ENCODE results near the gene ERMP1.

ERMP1 gene

GRCh38 chr9:5817862-5818261 lies 15.1 kb downstream of the ERMP1 start:
- Histone ChIP-seq H2AFZ (ENCODE audit: low read depth, low read length) (no peak overlapping the region), H3K4me3 (ENCODE audit: low read depth in 1 of 2, low read length in 2 of 2) (no peak overlapping the region), H3K36me3 (ENCODE audit: insufficient read depth, low read length) (no peaks in the 10 kb centered on the region; the same call in 1 of the 2 replicates), H3K27ac (ENCODE audit: low read length) (no peak overlapping the region), H3K4me1 (ENCODE audit: insufficient read depth, low read length) (no peaks in the 10 kb centered on the region), H3K4me2 (ENCODE audit: insufficient read depth, low read length) (no peak overlapping the region), H4K20me1 (ENCODE audit: insufficient read depth, low read length) (no peaks in the 10 kb centered on the region), H3K79me2 (ENCODE audit: insufficient read depth, low read length) (no peaks in the 10 kb centered on the region), H3K9me3 (ENCODE audit: insufficient read depth, low read length, severe bottlenecking) (no peaks in the 10 kb centered on the region), H3K27me3 (ENCODE audit: insufficient read depth, low read length, poor library complexity) (no peaks in the 10 kb centered on the region), H3K9ac (ENCODE audit: low read depth, low read length) (no peak overlapping the region)
- no peak for ATAC-seq (ENCODE audit: insufficient read depth, low read depth)
- TF ChIP-seq EZH2 (IDR thresholded peaks at IDR 0.05; ENCODE audit: borderline replicate concordance, low read depth, low read length, severe bottlenecking) (no peak), CTCF (IDR thresholded peaks at IDR 0.05; ENCODE audit: borderline replicate concordance, extremely low read depth, low read length, poor library complexity, severe bottlenecking) (no peak)
- no peak for DNase-seq

GRCh38 chr9:5815461-5815860 lies 17.5 kb downstream of the ERMP1 start:
- no peak for DNase-seq
- H3K4me3 ChIP-seq (ENCODE audit: low read depth in 1 of 2, low read length in 2 of 2): no peak overlapping the region
- ATAC-seq (ENCODE audit: insufficient read depth, low read depth): no peak
- H3K4me1 ChIP-seq (ENCODE audit: insufficient read depth, low read length): no peaks in the 10 kb centered on the region
- H3K27ac ChIP-seq (ENCODE audit: low read length): no peak overlapping the region
- no peaks in the 10 kb centered on the region for H3K79me2 ChIP-seq (ENCODE audit: insufficient read depth, low read length)
- H3K9me3 ChIP-seq (ENCODE audit: insufficient read depth, low read length, severe bottlenecking): no peaks in the 10 kb centered on the region
- TF ChIP-seq EZH2 (IDR thresholded peaks at IDR 0.05; ENCODE audit: borderline replicate concordance, low read depth, low read length, severe bottlenecking) (no peak), CTCF (IDR thresholded peaks at IDR 0.05; ENCODE audit: borderline replicate concordance, extremely low read depth, low read length, poor library complexity, severe bottlenecking) (no peak)
- H3K36me3 ChIP-seq (ENCODE audit: insufficient read depth, low read length): no peaks in the 10 kb centered on the region; the same call in none of the 2 replicates
- no peaks in the 10 kb centered on the region for H3K27me3 ChIP-seq (ENCODE audit: insufficient read depth, low read length, poor library complexity)
- no peaks in the 10 kb centered on the region for H4K20me1 ChIP-seq (ENCODE audit: insufficient read depth, low read length)
- H3K9ac ChIP-seq (ENCODE audit: low read depth, low read length): no peak overlapping the region
- no peak overlapping the region for H2AFZ ChIP-seq (ENCODE audit: low read depth, low read length)
- H3K4me2 ChIP-seq (ENCODE audit: insufficient read depth, low read length): no peak overlapping the region

- no peak overlapping the region for H3K27ac ChIP-seq (ENCODE audit: low read length)
- ATAC-seq (ENCODE audit: insufficient read depth, low read depth) (no peak), DNase-seq (no peak)
- H3K9ac ChIP-seq (ENCODE audit: low read depth, low read length): no peak overlapping the region
- H2AFZ ChIP-seq (ENCODE audit: low read depth, low read length): no peak overlapping the region
- no peaks in the 10 kb centered on the region for H3K9me3 ChIP-seq (ENCODE audit: insufficient read depth, low read length, severe bottlenecking)
- H3K4me2 ChIP-seq (ENCODE audit: insufficient read depth, low read length): no peak overlapping the region
- H3K79me2 ChIP-seq (ENCODE audit: insufficient read depth, low read length): no peaks in the 10 kb centered on the region
- H3K27me3 ChIP-seq (ENCODE audit: insufficient read depth, low read length, poor library complexity): no peaks in the 10 kb centered on the region
- H3K36me3 ChIP-seq (ENCODE audit: insufficient read depth, low read length): peaks cover 7% of the 10 kb centered on the region
- TF ChIP-seq CTCF (IDR thresholded peaks at IDR 0.05; ENCODE audit: borderline replicate concordance, extremely low read depth, low read length, poor library complexity, severe bottlenecking) (no peak), EZH2 (IDR thresholded peaks at IDR 0.05; ENCODE audit: borderline replicate concordance, low read depth, low read length, severe bottlenecking) (no peak)
- H4K20me1 ChIP-seq (ENCODE audit: insufficient read depth, low read length): no peaks in the 10 kb centered on the region
- H3K4me1 ChIP-seq (ENCODE audit: insufficient read depth, low read length): no peaks in the 10 kb centered on the region
- no peak overlapping the region for H3K4me3 ChIP-seq (ENCODE audit: low read depth in 1 of 2, low read length in 2 of 2)
Observed at GRCh38 chr9:5813824-5814223, 19.1 kb downstream of the ERMP1 start.

GRCh38 chr9:5811751-5812150 lies 21.2 kb downstream of the ERMP1 start:
- no peak overlapping the region for H3K4me2 ChIP-seq (ENCODE audit: insufficient read depth, low read length)
- H3K9me3 ChIP-seq (ENCODE audit: insufficient read depth, low read length, severe bottlenecking): no peaks in the 10 kb centered on the region
- H4K20me1 ChIP-seq (ENCODE audit: insufficient read depth, low read length): no peaks in the 10 kb centered on the region
- no peak overlapping the region for H2AFZ ChIP-seq (ENCODE audit: low read depth, low read length)
- H3K27ac ChIP-seq (ENCODE audit: low read length): no peak overlapping the region
- H3K4me1 ChIP-seq (ENCODE audit: insufficient read depth, low read length): no peaks in the 10 kb centered on the region
- TF ChIP-seq CTCF (IDR thresholded peaks at IDR 0.05; ENCODE audit: borderline replicate concordance, extremely low read depth, low read length, poor library complexity, severe bottlenecking) (no peak), EZH2 (IDR thresholded peaks at IDR 0.05; ENCODE audit: borderline replicate concordance, low read depth, low read length, severe bottlenecking) (no peak)
- DNase-seq (no peak), ATAC-seq (ENCODE audit: insufficient read depth, low read depth) (no peak)
- H3K9ac ChIP-seq (ENCODE audit: low read depth, low read length): no peak overlapping the region
- peaks cover 7% of the 10 kb centered on the region for H3K36me3 ChIP-seq (ENCODE audit: insufficient read depth, low read length)
- no peaks in the 10 kb centered on the region for H3K27me3 ChIP-seq (ENCODE audit: insufficient read depth, low read length, poor library complexity)
- no peaks in the 10 kb centered on the region for H3K79me2 ChIP-seq (ENCODE audit: insufficient read depth, low read length)
- H3K4me3 ChIP-seq (ENCODE audit: low read depth in 1 of 2, low read length in 2 of 2): no peak overlapping the region

Measured in DND-41 (cell line).